Measurements from ENCODE around the gene MIEN1. TPM values are rescaled to one million over a fixed set of nuclear protein-coding genes. Genes with fewer than 3 reads are reported as not detected.

The MIEN1 gene
- total RNA-seq, 1 donor = 33.1 TPM

GRCh38 chr17:39705786-39706348 is 24.5 kb downstream of the MIEN1 start:
- H3K4me3 ChIP-seq (ENCODE audit: low read depth, low read length) = no peak overlapping the region
- no peak for DNase-seq (ENCODE audit: low read depth)
- TF ChIP-seq CTCF (IDR thresholded peaks at IDR 0.05; ENCODE audit: insufficient read depth, low read length) = no peak

GRCh38 chr17:39704821-39705551 is 25.3 kb downstream of the MIEN1 start:
- peak; percentile 64 for DNase-seq (ENCODE audit: low read depth)
- TF ChIP-seq CTCF (IDR thresholded peaks at IDR 0.05; ENCODE audit: insufficient read depth, low read length) = peak; percentile 52
- no peak overlapping the region for H3K4me3 ChIP-seq (ENCODE audit: low read depth, low read length)

DNA sequence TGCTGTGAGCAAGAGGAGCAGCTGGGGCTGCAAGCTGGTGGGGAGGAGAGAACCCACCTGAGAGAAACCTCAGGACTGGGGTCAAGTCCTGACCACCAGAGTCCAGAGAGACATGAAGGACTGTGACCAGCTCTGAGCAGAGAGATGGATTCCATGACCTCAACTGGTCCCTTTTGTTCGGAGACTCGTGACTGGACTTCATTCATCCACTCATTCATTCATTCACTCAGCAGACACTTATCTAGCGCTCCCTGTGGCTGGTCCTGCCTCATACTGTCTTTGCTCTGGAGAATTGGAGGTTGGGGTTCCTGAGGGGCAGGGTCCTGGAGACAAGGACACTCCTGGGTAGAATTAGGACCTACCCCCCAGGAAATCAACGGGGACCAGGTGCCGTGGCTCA is 26.4 kb downstream of the MIEN1 start:
- no peak for DNase-seq (ENCODE audit: low read depth)
- no peak for TF ChIP-seq CTCF (IDR thresholded peaks at IDR 0.05; ENCODE audit: insufficient read depth, low read length)
- no peak overlapping the region for H3K4me3 ChIP-seq (ENCODE audit: low read depth, low read length)

- H3K4me3 ChIP-seq (ENCODE audit: low read depth, low read length) = no peak overlapping the region
- peak; percentile 41 for DNase-seq (ENCODE audit: low read depth)
- TF ChIP-seq CTCF (IDR thresholded peaks at IDR 0.05; ENCODE audit: insufficient read depth, low read length) = no peak
These were observed 27.1 kb downstream of the MIEN1 start for GRCh38 chr17:39702901-39703893.

- H3K4me3 ChIP-seq (ENCODE audit: low read depth, low read length) = peak overlapping the region; percentile 82
- TF ChIP-seq CTCF (IDR thresholded peaks at IDR 0.05; ENCODE audit: insufficient read depth, low read length) = no peak
- DNase-seq (ENCODE audit: low read depth) = no peak
These were observed 28.4 kb downstream of the MIEN1 start for GRCh38 chr17:39701784-39702422.

GRCh38 chr17:39701012-39701783 is 29.1 kb downstream of the MIEN1 start:
- peak overlapping the region; percentile 82 for H3K4me3 ChIP-seq (ENCODE audit: low read depth, low read length)
- TF ChIP-seq CTCF (IDR thresholded peaks at IDR 0.05; ENCODE audit: insufficient read depth, low read length) = no peak
- DNase-seq (ENCODE audit: low read depth) = no peak

All from fibroblast of the aortic adventitia (primary cell).